Upper lobe of left lung (tissue), 6 donors: Measurements from ENCODE around the gene TMEFF1. TPM values are rescaled to one million over a fixed set of nuclear protein-coding genes. Genes with fewer than 3 reads are reported as not detected.

Experiments used
- ATAC-seq, 2 donors: fragments of 200-7000 bp; cut with Tn5 transposase; one replicate each; pipeline ENCODE4 v1.9.1; 2022; ENCODE audit warnings: mild to moderate bottlenecking in 2 of 2, moderate library complexity in 2 of 2; ENCODE audit not compliant: low FRiP score in 2 of 2
- DNase-seq, 2 donors: peaks; one replicate each; pipeline ENCODE4 v3.0.0-alpha.2; 2019 to 2020
- H3K27ac ChIP-seq, 4 donors: fragments of 200-600 bp; sonication (generic); one replicate each; pipeline ENCODE4 v1.5.1; 2016 to 2019
- H3K27me3 ChIP-seq, 4 donors: fragments of 200-600 bp; sonication (generic); one replicate each; pipeline ENCODE4 v1.5.1; 2017 to 2019
- H3K36me3 ChIP-seq, 4 donors: fragments of 200-600 bp; sonication (generic); one replicate each; pipeline ENCODE4 v1.5.1; 2016 to 2019
- H3K4me1 ChIP-seq, 4 donors: fragments of 200-600 bp; sonication (generic); one replicate each; pipeline ENCODE4 v1.5.1; 2018 to 2019
- H3K4me3 ChIP-seq, 4 donors: fragments of 200-600 bp; sonication (generic); one replicate each; pipeline ENCODE4 v1.5.1; 2017 to 2019; ENCODE audit warnings: mild to moderate bottlenecking in 2 of 4, moderate library complexity in 1 of 4
- H3K9me3 ChIP-seq, 4 donors: fragments of 200-600 bp; sonication (generic); one replicate each; pipeline ENCODE4 v1.5.1; 2018 to 2019
- CTCF ChIP-seq, 6 experiments: fragments of 450-650 bp in 4 of 6; fragments of 200-600 bp in 2 of 6; sonication (generic) in 2 of 6; IDR thresholded peaks; one replicate each; pipeline ENCODE4 v1.5.1; 2016 to 2019; ENCODE audit warnings: antibody characterized with exemption in 6 of 6
- EP300 ChIP-seq, 4 donors: sonication (generic); formaldehyde crosslinking; IDR thresholded peaks; one replicate each; pipeline ENCODE4 v1.5.1; 2017; ENCODE audit warnings: antibody characterized with exemption in 4 of 4, control low read depth in 2 of 4
- POLR2A ChIP-seq, 4 donors: fragments of 450-650 bp; IDR thresholded peaks; one replicate each; pipeline ENCODE4 v1.5.1; 2016 to 2017; ENCODE audit warnings: antibody characterized with exemption in 4 of 4, mild to moderate bottlenecking in 2 of 4
- POLR2AphosphoS5 ChIP-seq, 2 donors: sonication (generic); formaldehyde crosslinking; IDR thresholded peaks; one replicate each; pipeline ENCODE4 v1.5.1; 2017; ENCODE audit warnings: antibody characterized with exemption in 2 of 2
- WGBS, 2 donors: methylation state at CpG; one replicate each; pipeline ENCODE4 v1.1.5; 2017 to 2018; 5-methylcytosine and 5-hydroxymethylcytosine counted together
- total RNA-seq, 6 donors: library from RNA; depleted of rRNA in 4 of 6; stranded (reverse); fragments of >200 nt in 4 of 6; gene quantifications; one replicate each; pipeline versions ENCODE4 v1.1.0 to v1.2.1, GENCODE V29; 2016 to 2021
- donor health status: DM: no; HTN: no; CAD: no; lungs with moderate emphysema.
- donor health status: DM: no; HTN: yes; CAD: no; lungs with severe emphysema.

TMEFF1 gene
- total RNA-seq, 6 donors from 2014 or later: 0.11 to 0.30 (median 0.18) TPM; not detected in 2

GRCh38 chr9:100591639-100592412 lies 118.9 kb downstream of the TMEFF1 start:
- Histone ChIP-seq H3K36me3 (no peaks in the 10 kb centered on the region), H3K9me3 (no peaks in the 10 kb centered on the region), H3K4me3 (no peak overlapping the region), H3K27ac (no peak overlapping the region), H3K4me1 (no peaks in the 10 kb centered on the region), H3K27me3 (no peaks in the 10 kb centered on the region)
- WGBS, 2 donors: 87% methylated on average over 5 of the region's 5 CpGs
- TF ChIP-seq POLR2A (IDR thresholded peaks at IDR 0.05) (no peak), POLR2AphosphoS5 (IDR thresholded peaks at IDR 0.05) (no peak), CTCF (IDR thresholded peaks at IDR 0.05) (no peak), EP300 (IDR thresholded peaks at IDR 0.05) (no peak)
- DNase-seq: no peak
- no peak for ATAC-seq

GRCh38 chr9:100595391-100596199 lies 122.6 kb downstream of the TMEFF1 start:
- Histone ChIP-seq H3K4me1 (peaks cover 4 to 16% (median 13%) of the 10 kb centered on the region in 4 donors), H3K27ac (no peak overlapping the region), H3K4me3 (no peak overlapping the region), H3K36me3 (no peaks in the 10 kb centered on the region), H3K9me3 (no peaks in the 10 kb centered on the region), H3K27me3 (no peaks in the 10 kb centered on the region)
- WGBS, 2 donors: 22% methylated on average over 3 of the region's 3 CpGs
- TF ChIP-seq POLR2A (IDR thresholded peaks at IDR 0.05) (no peak), CTCF (IDR thresholded peaks at IDR 0.05) (peak; percentile 63 to 82 (median 76)), POLR2AphosphoS5 (IDR thresholded peaks at IDR 0.05) (no peak), EP300 (IDR thresholded peaks at IDR 0.05) (no peak)
- DNase-seq (no peak), ATAC-seq (peak in 1 of 2 donors; percentile 71)

DNA sequence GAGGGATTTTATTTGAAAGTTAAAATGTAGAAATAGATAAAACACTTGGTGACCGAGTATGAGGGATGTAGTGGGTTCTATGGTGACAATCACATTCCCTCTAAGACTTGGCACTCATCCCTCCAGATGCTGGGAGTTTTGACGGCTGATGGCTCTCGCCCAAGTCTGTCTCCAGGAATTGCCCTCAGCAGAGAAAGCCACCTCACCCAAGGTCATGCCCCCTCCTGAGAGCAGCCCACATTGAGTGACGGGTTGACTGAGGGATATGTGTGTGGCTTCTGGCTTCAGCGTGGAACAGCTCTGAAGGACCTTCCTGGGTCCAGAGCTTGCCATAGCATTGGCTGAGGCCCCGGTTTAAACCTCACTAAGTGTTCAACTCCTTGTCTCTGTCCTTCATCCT lies 124.3 kb downstream of the TMEFF1 start:
- Histone ChIP-seq H3K4me3 (no peak overlapping the region), H3K27ac (no peak overlapping the region), H3K4me1 (peaks cover 4 to 16% (median 13%) of the 10 kb centered on the region in 4 donors), H3K9me3 (no peaks in the 10 kb centered on the region), H3K27me3 (no peaks in the 10 kb centered on the region), H3K36me3 (no peaks in the 10 kb centered on the region)
- DNase-seq (no peak), ATAC-seq (peak in 1 of 2 donors; percentile 28)
- WGBS, 2 donors: 37 to 50% methylated on average over 4 to 6 of the region's 6 CpGs
- TF ChIP-seq POLR2A (IDR thresholded peaks at IDR 0.05) (no peak), POLR2AphosphoS5 (IDR thresholded peaks at IDR 0.05) (no peak), EP300 (IDR thresholded peaks at IDR 0.05) (no peak), CTCF (IDR thresholded peaks at IDR 0.05) (no peak)

DNA sequence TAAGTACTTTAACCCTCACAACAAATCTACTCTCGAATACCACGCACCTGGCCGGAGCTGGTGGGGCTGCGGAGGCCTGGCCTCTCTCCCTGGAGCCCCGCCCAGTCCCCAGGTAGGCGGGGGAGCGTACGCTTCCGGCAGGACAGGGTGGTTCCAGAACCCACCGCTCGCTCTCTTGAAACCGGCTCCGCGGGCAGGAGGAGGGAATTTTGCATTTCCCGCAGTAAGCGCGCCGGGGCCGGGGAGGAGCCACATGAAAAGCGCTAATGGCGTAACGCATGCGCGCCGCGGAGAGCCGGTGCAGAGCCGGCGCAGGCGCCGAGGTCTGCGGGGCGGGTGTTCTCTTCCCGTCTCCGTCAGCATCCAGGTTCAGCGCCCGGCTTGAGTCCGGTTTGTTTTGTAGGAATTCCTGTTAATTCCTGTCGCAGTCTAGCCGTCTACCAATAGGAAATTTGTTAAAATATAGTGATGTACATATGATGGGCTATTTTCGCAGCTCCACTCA lies 125.7 kb downstream of the TMEFF1 start:
- Histone ChIP-seq H3K36me3 (no peaks in the 10 kb centered on the region), H3K9me3 (no peaks in the 10 kb centered on the region), H3K27me3 (no peaks in the 10 kb centered on the region), H3K27ac (peak overlapping the region in 3 of 4 donors; percentile 3 to 66 (median 62)), H3K4me3 (peak overlapping the region in 3 of 4 donors; percentile 39 to 55 (median 51)), H3K4me1 (peaks cover 4 to 16% (median 13%) of the 10 kb centered on the region in 4 donors)
- WGBS, 2 donors: 2 to 3% methylated on average over 20 to 41 of the region's 41 CpGs
- ATAC-seq (peak; percentile 90 to 91), DNase-seq (peak; percentile 88 to 95)
- TF ChIP-seq CTCF (IDR thresholded peaks at IDR 0.05) (no peak), POLR2A (IDR thresholded peaks at IDR 0.05) (peak in 1 of 4 donors; percentile 27), EP300 (IDR thresholded peaks at IDR 0.05) (no peak), POLR2AphosphoS5 (IDR thresholded peaks at IDR 0.05) (peak in 1 of 2 donors; percentile 13)
